ENCODE results near the gene CD3G. TPM values are rescaled to one million over a fixed set of nuclear protein-coding genes. Genes with fewer than 3 reads are reported as not detected.

Gene CD3G
- not detected in 2 replicates for total RNA-seq

GRCh38 chr11:118343981-118344515, at the start of gene CD3G:
Gene CD3G (plus strand): TSS chr11:118344344. CDS start chr11:118344424, 80 bp downstream.

GRCh38 chr11:118304568-118305248, 39.4 kb upstream of the CD3G start, which contains the start of gene CD3E:
Gene CD3E (plus strand): TSS chr11:118304730. CDS start chr11:118304953, 223 bp downstream.

GRCh38 chr11:118342503-118343161, 1.5 kb upstream of the CD3G start, which contains the start of gene CD3D:
Gene CD3D (minus strand): TSS chr11:118342705. CDS start chr11:118342607, 98 bp downstream.

GRCh38 chr11:118359295-118359958, 15.3 kb downstream of the CD3G start, which contains the start of gene UBE4A:
Gene UBE4A (plus strand): TSS chr11:118359600. CDS start chr11:118365081, 5,481 bp downstream.

GRCh38 chr11:118401151-118401879, 57.2 kb downstream of the CD3G start, which contains the start of gene ATP5MG:
Gene ATP5MG (plus strand): TSS chr11:118401606. CDS start chr11:118401666, 60 bp downstream.

Other genes with a start within 250 kb of the CD3G start
- 0.39 and 0.56 TPM in 2 replicates for gene SCN4B, start 191.5 kb upstream of the CD3G start, total RNA-seq
- under 0.01 and 0.48 TPM in 2 replicates for gene SCN2B, start 167.7 kb upstream of the CD3G start, total RNA-seq
- gene JAML, start 119.3 kb upstream of the CD3G start, total RNA-seq: not detected in 2 replicates
- gene MPZL3, start 92.0 kb upstream of the CD3G start, total RNA-seq: 0.08 and 1.9 TPM in 2 replicates
- 0.24 and 0.65 TPM in 2 replicates for gene MPZL2, start 80.0 kb upstream of the CD3G start, total RNA-seq
- gene CD3E, start 39.6 kb upstream of the CD3G start, total RNA-seq: not detected in 2 replicates
- not detected in 2 replicates for gene CD3D, start 1.6 kb upstream of the CD3G start, total RNA-seq
- 34.5 and 37.0 TPM in 2 replicates for gene UBE4A, start 15.3 kb downstream of the CD3G start, total RNA-seq
- gene ATP5MG, start 57.3 kb downstream of the CD3G start, total RNA-seq: 49.4 and 54.7 TPM in 2 replicates
- 20.0 and 30.0 TPM in 2 replicates for gene KMT2A, start 92.1 kb downstream of the CD3G start, total RNA-seq
- 1.2 TPM in 1 of 2 replicates, not detected in the other for gene TTC36, start 183.1 kb downstream of the CD3G start, total RNA-seq
- gene TMEM25, start 186.8 kb downstream of the CD3G start, total RNA-seq: 25.3 and 39.0 TPM in 2 replicates
- gene IFT46, start 221.6 kb downstream of the CD3G start, total RNA-seq: 18.0 and 29.6 TPM in 2 replicates
- 158 and 164 TPM in 2 replicates for gene ARCN1, start 228.1 kb downstream of the CD3G start, total RNA-seq

Measured in epithelial cell of alveolus of lung (primary cell).